GM06990 (cell line): ENCODE results near the gene TNIP2.

ENCODE experiments used
- DNase-seq: peaks from one replicate; pipeline ENCODE4 v3.0.0-alpha.2; 2011; ENCODE audit not compliant: insufficient read length; ENCODE audit errors: extremely low read depth
- H3K27me3 ChIP-seq: replicated peaks from 2 replicates; pipeline ENCODE4 v1.6.0; 2011; ENCODE audit warnings: low read length; ENCODE audit not compliant: control insufficient read depth, insufficient read depth
- H3K36me3 ChIP-seq: 2 replicates; pipeline ENCODE4 v1.5.1; 2011; ENCODE audit warnings: low read length; ENCODE audit not compliant: control insufficient read depth, insufficient read depth
- H3K4me3 ChIP-seq: replicated peaks from 2 replicates; pipeline ENCODE4 v1.5.1; 2011; ENCODE audit warnings: low read depth, mild to moderate bottlenecking, control low read depth, low read length
- CTCF ChIP-seq: IDR thresholded peaks from 2 replicates; pipeline ENCODE4 v1.5.1; 2011; ENCODE audit warnings: low read length, control low read depth, mild to moderate bottlenecking, inconsistent platforms; ENCODE audit not compliant: insufficient read depth, poor library complexity, severe bottlenecking

TNIP2 gene

GRCh38 chr4:2795300-2795892 is 39.3 kb upstream of the TNIP2 start:
- H3K4me3 ChIP-seq = no peak overlapping the region
- no peaks in the 10 kb centered on the region for H3K36me3 ChIP-seq
- no peak for DNase-seq
- no peaks in the 10 kb centered on the region for H3K27me3 ChIP-seq
- no peak for TF ChIP-seq CTCF

GRCh38 chr4:2794486-2795299 is 38.6 kb upstream of the TNIP2 start:
- H3K27me3 ChIP-seq = no peaks in the 10 kb centered on the region
- no peaks in the 10 kb centered on the region for H3K36me3 ChIP-seq
- no peak for TF ChIP-seq CTCF
- DNase-seq = peak; percentile 13
- no peak overlapping the region for H3K4me3 ChIP-seq

- Histone ChIP-seq H3K4me3 (peak overlapping the region; percentile 61), H3K36me3 (no peaks in the 10 kb centered on the region), H3K27me3 (no peaks in the 10 kb centered on the region)
- TF ChIP-seq CTCF = no peak
- peak; percentile 16 for DNase-seq
Observed at GRCh38 chr4:2793586-2794485, 37.7 kb upstream of the TNIP2 start.

GRCh38 chr4:2792711-2793585 is 36.8 kb upstream of the TNIP2 start, which contains the start of gene SH3BP2:
Gene SH3BP2, plus strand, starts transcription at chr4:2793085. Its CDS starts 27,533 bp downstream, at chr4:2820618.
- Histone ChIP-seq H3K27me3 (no peaks in the 10 kb centered on the region), H3K36me3 (no peaks in the 10 kb centered on the region), H3K4me3 (peak within 1 kb of the TSS; percentile 61)
- peak; percentile 73 for DNase-seq
- TF ChIP-seq CTCF = no peak

GRCh38 chr4:2792396-2792710 is 36.2 kb upstream of the TNIP2 start:
- H3K27me3 ChIP-seq = no peaks in the 10 kb centered on the region
- TF ChIP-seq CTCF = no peak
- no peak for DNase-seq
- H3K4me3 ChIP-seq = no peak overlapping the region
- H3K36me3 ChIP-seq = no peaks in the 10 kb centered on the region
